Measurements from ENCODE around the gene ENGASE.

- no peak for TF ChIP-seq EZH2 (IDR thresholded peaks at IDR 0.05)
- no peak for TF ChIP-seq POLR2AphosphoS5 (IDR thresholded peaks at IDR 0.05; ENCODE audit: borderline replicate concordance, low read depth, low read length)
These were observed 30.4 kb downstream of the ENGASE start for GRCh38 chr17:79104898-79105600.
